Suprapubic skin (tissue), 3 donors: ENCODE measurements around the gene PRKCE.

Experiments
- EP300 ChIP-seq: sonication (generic); formaldehyde crosslinking; IDR thresholded peaks from one replicate; pipeline ENCODE4 v1.6.1; 2017; ENCODE audit warnings: antibody characterized with exemption
- POLR2A ChIP-seq, 2 donors: fragments of 450-650 bp; IDR thresholded peaks; one replicate each; pipeline ENCODE4 v1.6.1; 2017; ENCODE audit warnings: antibody characterized with exemption in 2 of 2, mild to moderate bottlenecking in 2 of 2, moderate library complexity in 2 of 2
- TF ChIP-seq, protein P1 (sequence below), 2 donors: fragments of 200-600 bp in 1 of 2; fragments of 450-650 bp in 1 of 2; sonication (generic) in 1 of 2; IDR thresholded peaks; one replicate each; pipeline ENCODE4 v1.5.1; 2016 to 2019; ENCODE audit warnings: antibody characterized with exemption in 2 of 2, mild to moderate bottlenecking in 1 of 2, moderate library complexity in 1 of 2

DNA sequence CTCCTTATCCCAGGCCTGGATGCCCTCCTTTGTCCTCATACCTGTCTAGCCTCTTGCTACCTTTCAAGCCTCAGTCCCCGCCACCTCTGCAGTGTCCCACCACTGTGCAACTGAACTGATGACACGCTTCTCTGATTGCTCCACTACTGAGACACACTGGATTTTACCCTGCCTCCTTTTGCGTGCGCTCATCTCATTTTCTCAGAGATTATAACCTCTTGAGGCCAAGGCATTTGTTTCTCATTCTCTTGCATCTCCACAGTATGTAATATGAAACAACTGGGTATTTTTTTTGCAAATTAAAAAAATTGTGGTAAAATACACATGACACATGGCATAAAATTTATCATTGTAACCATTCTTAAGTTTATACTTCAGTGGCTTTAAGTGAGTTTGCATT lies 95.4 kb downstream of the PRKCE start:
- TF ChIP-seq, protein P1, sequence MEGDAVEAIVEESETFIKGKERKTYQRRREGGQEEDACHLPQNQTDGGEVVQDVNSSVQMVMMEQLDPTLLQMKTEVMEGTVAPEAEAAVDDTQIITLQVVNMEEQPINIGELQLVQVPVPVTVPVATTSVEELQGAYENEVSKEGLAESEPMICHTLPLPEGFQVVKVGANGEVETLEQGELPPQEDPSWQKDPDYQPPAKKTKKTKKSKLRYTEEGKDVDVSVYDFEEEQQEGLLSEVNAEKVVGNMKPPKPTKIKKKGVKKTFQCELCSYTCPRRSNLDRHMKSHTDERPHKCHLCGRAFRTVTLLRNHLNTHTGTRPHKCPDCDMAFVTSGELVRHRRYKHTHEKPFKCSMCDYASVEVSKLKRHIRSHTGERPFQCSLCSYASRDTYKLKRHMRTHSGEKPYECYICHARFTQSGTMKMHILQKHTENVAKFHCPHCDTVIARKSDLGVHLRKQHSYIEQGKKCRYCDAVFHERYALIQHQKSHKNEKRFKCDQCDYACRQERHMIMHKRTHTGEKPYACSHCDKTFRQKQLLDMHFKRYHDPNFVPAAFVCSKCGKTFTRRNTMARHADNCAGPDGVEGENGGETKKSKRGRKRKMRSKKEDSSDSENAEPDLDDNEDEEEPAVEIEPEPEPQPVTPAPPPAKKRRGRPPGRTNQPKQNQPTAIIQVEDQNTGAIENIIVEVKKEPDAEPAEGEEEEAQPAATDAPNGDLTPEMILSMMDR (IDR thresholded peaks at IDR 0.05), result no peak
- TF ChIP-seq POLR2A (IDR thresholded peaks at IDR 0.05) (no peak), EP300 (no peak)
